Non-pigmented ciliary epithelial cell (primary cell): Measurements from ENCODE around the gene C2CD2L.
"Not testable (repeated sequence)": the region's sequence is repeated elsewhere in the genome, so short reads cannot be mapped to it uniquely, and the experiment has no call there.

Experiments used
- DNase-seq: peaks from one replicate; pipeline ENCODE4 v3.0.0-alpha.2; 2010; ENCODE audit warnings: low read depth

Gene C2CD2L

DNA sequence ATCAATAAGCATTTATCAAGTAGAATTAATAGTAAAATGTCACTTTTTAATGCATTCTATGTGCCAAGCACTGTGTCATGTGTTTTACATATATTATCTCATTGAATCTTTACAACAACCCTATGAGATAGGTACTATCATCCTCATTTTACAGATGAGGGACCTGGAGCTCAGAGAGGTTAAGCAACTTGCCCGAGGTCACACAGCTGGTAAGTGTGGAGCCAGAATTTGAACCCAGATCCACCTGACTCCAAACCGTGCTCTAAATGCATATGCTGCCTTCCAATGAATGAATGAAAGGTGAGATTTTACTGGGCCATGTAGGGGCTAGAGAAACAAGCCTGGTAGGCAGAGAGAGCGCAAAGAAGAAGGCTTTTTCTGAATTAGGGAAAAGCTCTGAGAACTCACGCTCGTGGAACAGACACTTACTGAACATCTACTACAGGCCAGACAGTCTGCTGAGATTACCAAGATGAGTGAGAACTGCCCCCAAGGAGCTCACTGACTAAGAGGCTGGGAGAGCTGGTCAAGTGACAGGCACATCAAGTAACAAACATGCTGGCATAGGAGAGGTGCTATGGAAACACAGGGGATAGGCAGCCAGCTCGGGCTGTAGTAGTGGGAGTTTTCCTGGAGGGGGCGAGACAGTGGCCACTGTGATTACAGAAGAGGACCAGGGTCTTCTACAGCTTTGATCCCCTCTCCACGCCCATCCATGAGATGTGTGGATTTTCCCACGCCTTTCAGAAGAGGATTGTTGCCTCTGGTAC is 46.1 kb downstream of the C2CD2L start:
- no peak for DNase-seq

DNA sequence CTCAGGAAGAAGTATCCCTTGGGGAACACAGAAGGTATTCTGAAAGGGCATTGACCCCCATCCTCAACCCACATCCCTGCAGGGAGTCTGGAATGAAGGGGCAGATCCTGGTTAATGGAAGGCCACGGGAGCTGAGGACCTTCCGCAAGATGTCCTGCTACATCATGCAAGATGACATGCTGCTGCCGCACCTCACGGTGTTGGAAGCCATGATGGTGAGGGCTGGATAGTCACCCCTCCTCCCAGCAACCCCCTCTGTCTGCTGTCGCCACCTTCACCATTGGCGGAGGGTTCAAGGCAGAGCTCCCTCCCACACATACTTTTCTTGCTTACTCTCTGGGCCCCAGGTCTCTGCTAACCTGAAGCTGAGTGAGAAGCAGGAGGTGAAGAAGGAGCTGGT is 47.0 kb downstream of the C2CD2L start:
- DNase-seq, result no peak

DNA sequence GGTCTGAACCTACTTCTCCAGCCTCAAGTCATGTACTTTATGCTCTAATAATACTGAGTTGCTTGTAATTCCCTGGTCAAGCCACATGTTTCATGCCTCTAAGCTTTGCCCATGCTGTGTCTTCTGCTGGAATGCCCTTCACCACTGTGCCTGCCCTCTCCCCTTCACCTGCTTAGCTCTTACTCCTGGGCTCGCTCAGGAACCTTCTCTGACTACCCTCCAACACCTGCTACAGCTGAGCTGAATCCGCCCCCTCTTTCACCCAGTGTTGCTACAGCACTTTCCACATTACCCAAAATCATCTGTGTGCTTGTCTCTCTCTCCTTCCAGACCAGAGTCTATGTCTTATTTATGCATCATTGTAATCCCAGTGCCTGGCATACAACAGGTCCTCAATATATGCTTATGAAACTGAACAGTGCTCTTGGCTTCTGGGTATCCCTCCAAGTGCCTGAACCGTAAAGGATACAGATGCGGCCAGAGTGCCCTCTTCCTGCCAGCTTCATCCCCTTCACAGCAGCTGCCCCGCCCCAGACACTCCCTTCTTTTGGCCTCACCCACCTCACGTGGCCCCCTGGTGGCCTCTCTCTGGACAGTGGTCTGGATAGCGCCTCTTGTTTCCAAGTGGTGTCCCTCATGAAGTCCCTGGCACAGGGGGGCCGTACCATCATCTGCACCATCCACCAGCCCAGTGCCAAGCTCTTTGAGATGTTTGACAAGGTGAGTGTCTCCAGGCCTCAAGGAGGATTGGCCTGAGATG is 48.8 kb downstream of the C2CD2L start:
- DNase-seq, result no peak

DNA sequence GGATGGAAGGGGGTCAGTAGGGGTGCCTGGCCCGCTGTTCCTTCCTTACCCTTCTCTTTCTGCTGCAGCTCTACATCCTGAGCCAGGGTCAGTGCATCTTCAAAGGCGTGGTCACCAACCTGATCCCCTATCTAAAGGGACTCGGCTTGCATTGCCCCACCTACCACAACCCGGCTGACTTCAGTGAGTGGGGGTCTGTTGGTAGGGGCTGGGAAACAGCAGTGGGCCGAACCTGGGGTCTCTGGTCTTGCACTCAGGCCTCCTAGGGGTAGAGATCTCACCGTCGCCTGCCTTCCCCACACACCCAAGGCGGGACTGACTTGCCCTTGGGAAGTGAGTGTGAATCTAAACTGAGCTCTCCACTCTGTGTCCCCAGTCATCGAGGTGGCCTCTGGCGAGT is 49.4 kb downstream of the C2CD2L start:
- DNase-seq, result no peak

DNA sequence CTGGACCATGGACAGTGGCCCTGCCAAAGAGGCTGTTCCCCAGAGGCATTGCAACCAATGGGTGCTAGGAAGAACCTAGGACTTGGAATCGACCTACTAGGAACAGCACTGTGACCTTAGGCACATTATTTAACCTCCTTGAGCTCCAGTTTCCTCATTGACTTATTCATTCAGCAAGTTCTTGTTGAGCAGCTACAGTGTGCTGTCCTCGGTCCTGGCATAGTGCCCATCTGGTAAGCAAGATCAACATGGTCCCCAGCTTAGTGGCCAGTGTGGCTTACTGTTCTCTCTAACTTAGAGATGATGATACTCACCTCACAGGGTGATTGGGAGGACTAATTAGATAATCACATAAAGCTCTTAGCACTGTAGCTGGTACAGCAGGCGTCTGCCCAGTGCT is 49.9 kb downstream of the C2CD2L start:
- no peak for DNase-seq

DNA sequence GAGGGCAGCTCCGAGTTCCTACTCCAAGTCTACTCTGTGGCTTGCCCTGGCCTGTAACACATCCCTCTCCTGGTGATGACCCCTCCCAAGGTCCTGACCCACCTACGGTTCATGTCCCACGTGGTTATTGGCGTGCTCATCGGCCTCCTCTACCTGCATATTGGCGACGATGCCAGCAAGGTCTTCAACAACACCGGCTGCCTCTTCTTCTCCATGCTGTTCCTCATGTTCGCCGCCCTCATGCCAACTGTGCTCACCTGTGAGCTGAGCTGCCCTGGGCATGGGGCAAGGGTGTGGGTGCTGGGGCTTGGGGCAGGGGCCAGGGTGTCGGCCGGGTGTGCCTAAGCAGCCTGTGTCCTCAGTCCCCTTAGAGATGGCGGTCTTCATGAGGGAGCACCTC is 51.3 kb downstream of the C2CD2L start:
- no peak for DNase-seq

DNA sequence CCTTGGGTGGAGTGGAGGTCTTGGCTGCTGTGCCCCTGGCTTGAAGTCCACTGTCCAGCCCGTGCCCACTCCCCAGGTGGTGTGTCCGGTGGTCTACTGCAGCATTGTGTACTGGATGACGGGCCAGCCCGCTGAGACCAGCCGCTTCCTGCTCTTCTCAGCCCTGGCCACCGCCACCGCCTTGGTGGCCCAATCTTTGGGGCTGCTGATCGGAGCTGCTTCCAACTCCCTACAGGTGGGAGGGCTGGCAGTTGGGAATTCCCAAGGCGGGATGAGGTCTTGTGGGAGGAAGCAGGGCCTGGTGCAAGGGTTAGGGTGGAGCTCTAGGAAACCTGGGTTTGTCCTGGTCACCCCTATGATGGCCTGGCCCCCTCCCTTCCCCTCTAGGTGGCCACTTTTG is 53.0 kb downstream of the C2CD2L start:
- DNase-seq, result no peak

DNA sequence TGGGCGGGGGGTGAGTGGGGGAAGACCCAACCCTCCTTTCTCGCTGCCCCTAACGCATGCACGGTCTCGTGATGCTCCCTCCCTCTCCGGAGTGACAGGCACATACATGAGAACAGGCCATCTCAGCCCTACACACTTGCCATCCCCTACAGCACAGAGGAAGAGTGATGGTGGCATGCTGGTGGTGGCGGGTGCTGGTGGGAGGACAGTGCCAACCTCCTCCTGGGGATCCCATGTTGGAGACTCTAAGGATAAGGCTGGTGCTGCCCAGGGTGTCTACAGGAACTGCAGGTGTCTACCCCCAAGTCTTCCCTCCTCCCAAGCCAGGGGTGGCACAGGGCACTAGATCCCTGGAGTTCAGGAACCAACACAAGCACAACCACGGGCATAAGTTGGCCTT is 54.7 kb downstream of the C2CD2L start:
- no peak for DNase-seq

DNA sequence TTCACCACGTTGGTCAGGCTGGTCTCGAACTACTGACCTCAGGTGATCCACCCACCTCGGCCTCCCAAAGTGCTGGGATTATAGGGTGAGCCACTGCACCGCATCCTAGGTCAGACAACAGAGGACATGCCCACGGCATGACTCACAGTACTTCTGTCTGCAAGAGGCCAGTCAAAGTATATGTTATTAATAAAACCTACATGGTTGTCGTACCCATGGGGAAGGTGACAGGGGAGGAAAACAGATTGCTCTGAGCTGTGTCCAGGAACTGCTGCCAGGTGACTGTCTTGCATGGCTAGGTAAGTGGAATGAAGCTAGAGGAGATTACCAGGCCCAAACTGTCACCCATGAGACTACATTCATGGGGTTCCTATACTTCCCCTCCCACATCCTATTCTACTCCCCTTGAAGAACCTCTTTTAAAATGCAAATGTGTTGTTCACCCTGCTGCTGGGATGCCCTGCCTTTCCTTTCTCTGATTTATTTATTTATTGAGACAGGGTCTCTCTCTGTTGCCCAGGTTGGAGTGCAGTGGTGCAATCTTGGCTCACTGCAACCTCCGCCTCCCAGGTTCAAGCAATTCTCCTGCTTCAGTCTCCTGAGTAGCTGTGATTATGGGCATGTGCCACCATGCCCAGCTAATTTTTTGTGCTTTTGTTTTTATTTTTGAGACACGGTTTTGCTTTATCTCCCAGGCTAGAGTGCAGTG is 59.4 kb downstream of the C2CD2L start:
- peak; percentile 36 for DNase-seq

DNA sequence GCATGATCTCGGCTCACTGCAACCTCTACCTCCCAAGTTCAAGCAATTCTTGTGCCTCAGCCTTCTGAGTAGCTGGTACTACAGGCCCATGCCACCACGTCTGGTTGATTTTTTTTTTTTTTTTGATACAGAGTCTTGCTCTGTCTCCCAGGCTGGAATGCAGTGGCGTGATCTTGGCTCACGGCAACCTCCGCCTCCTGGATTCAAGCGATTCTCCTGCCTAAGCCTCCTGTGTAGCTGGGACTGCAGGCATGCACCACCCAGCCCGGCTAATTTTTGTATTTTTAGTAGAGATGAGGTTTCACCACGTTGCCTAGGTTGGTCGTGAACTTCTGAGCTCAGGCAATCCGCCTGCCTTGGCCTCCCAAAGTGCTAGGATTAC is 59.9 kb downstream of the C2CD2L start:
- DNase-seq, result not testable (repeated sequence)

DNA sequence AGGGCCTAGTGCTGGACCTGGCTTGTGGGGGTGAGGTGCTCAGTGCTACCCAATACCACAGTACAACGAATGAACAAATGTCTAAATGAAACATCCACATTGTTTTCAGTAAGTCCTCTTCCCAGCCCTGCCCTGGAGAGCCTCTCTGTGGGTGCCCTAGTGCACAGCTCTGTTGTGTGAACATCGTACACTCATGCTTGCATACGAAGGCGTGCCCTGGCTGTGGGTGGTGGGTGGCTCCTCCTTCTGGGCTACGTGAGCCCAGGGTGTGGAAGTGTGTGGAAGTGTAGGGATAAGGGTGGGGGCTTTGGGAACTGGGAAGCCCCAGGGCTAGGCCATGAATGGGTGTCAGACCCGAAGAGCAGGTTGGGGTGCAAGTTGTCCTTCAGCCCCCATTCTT is 60.8 kb downstream of the C2CD2L start:
- DNase-seq, result no peak
